Endometrial microvascular endothelial cells (primary cell): ENCODE results near the gene SNX8. TPM values are rescaled to one million over a fixed set of nuclear protein-coding genes. Genes with fewer than 3 reads are reported as not detected.

Experiments
- in situ Hi-C: cut with HindIII; loops from 2 replicates; pipeline ENCODE4 v1.10.0; 2017; ENCODE audit warnings: low sequenced_read_pairs, low pct_unique_long_range_greater_than_20kb; ENCODE audit errors: inconsistent ontology term
- total RNA-seq: library from RNA; depleted of rRNA; stranded (reverse); fragments of >200 nt; gene quantifications from one replicate; pipeline ENCODE4 v1.2.3, GENCODE V29; 2015; ENCODE audit errors: inconsistent ontology term

The SNX8 gene
- total RNA-seq, 1 donor from 2014 or later: 23.9 TPM

GRCh38 chr7:2253525-2254244 lies 60.6 kb downstream of the SNX8 start:
- in situ Hi-C loops: no loop called here

DNA sequence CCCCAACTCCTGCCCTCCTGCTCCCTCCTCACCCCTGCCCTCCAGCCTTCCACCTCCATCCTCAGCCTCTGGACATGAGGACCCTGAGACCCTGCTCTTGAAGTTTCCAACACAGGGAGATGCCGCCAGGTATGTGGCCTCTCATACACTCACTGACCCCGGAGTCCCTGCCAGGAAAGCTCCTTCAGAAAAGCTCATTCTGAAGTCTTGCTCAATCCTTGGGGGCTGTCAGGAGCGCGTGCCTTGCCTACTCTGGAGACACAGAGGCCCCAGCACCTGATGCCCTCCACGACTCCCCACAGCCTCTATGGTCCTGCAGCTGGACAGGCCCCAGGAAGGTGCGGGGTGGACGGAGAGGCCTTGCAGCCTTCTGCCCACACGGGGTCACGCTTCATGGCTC lies 61.2 kb downstream of the SNX8 start:
- in situ Hi-C loops: no loop called here

- in situ Hi-C loops: no loop called here
Measured at GRCh38 chr7:2251841-2252771, 62.1 kb downstream of the SNX8 start.

DNA sequence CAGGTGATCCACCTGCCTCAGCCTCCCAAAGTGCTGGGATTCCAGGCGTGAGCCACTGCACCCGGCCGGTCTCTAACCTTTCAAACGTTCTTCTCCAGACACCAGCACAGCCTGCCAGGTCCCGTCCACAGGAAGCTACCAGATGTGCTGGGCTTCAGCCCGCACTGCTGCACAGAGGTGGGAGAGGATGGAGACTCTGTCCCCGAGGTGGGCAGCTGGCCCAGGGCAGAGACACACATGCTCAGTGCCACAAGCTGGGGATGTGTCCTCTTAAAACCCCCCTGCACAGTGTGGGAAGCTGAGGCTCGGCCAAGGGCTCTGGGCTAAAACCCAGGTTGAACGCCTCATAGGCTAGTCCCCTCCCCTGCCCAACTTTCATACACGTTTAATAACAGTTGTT lies 62.9 kb downstream of the SNX8 start:
- in situ Hi-C loops: no loop called here

GRCh38 chr7:2249744-2250323 lies 64.4 kb downstream of the SNX8 start:
- in situ Hi-C loops: no loop called here

DNA sequence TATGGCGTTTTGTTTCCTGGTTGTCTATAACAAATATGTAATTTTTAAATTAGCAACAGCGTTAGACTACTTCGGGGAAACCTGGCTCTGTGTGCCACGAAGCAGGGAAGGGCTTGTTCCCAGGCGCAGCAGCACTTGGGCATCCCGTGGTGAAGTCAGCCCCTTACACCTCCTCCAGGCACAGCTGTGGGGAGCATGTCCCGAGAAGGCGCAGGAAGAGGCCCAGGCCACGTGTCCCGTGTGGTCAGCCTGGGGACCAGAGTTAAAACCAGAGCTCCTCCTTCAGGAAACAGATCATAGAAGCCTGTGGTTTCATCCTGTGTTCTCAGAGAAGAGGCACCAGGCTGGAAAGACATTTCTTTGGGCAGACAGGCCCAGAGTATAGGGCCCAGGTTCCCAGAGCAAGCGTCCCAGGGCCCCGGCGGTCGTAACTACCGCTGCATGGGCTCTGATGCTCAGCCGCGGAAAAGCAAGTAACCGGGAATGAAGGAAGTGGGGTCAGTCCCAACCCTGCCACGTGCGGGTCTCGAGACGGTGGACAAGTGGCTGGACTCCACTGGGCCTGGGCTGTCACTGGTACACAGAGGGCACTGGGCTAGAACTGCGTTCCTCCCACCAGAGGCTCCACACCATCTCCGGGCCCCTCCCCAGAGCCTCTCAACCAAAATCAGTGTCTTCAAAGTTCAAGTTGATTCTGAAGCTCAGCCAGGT lies 65.1 kb downstream of the SNX8 start:
- in situ Hi-C loops: no loop called here

GRCh38 chr7:2247141-2247995 lies 66.9 kb downstream of the SNX8 start:
- in situ Hi-C loops: no loop called here

- in situ Hi-C loops: no loop called here
Measured at GRCh38 chr7:2245883-2246675, 68.2 kb downstream of the SNX8 start.

- in situ Hi-C loops: no loop called here
Measured at GRCh38 chr7:2244404-2244995, 69.7 kb downstream of the SNX8 start.

DNA sequence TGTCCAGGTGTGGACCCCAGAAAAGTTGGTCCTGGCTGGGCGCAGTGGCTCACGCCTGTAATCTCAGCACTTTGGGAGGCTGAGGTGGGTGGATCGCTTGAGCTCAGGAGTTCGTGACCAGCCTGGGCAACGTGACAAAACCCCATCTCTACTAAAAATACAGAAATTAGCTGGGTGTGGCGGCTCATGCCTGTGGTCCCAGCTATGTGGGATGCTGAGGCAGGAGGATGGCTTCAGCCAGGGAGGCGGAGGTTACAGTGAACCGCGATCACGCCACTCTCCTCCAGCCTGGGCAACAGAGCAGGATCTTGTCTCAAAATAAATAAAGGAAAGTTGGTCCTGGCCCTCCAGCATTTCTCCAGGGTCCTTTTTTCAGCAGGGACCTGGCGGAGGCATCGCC lies 70.8 kb downstream of the SNX8 start:
- in situ Hi-C loops: no loop called here

DNA sequence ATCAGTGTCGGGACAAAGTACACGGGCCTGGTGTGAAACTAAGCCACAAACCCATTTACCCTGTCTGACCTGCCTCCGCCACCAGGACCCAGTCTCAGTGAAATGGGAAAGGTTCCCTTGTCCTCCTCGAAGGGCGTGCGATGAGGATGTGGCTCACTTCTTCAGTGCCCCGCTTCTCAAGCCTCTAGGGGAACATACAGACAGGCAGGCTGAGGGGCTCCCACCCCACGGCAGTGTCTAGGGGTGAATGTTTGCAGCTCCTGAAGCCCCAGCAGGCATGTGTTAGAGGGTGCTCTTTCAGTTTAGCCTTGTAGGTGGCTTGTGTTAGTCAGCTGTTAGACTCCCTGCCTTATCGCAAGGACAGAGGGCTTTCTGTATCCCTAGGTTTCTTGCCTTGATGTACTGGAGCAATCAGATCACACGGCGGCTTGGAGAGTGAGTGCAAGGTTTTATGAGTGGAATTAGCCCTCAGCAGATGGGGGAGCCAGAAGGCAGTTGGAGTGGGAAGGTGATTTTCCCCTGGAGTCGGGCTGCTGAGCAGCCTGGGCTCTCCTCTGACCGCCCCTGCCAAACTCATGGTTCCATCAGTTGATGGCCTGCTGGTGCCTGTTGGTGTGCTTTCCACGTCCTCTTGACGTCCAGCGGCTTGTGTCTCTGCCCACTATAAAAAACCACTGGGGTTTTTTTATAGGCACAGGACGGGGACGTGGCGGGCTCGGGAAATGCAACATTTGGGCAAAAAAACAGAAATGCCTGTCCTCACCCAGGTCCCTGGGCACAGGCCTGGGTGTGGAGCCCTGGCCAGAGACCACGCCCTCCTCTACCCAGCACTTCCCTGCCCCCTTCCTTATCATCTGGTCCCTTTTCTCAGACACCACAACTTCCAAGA lies 71.5 kb downstream of the SNX8 start:
- in situ Hi-C loops: no loop called here

GRCh38 chr7:2241580-2242540 lies 72.4 kb downstream of the SNX8 start, which contains the start of the genes MRM2 and NUDT1:
Gene MRM2, minus strand, starts transcription at chr7:2242205. Its CDS starts 36 bp downstream, at chr7:2242169.
Gene NUDT1, plus strand, starts transcription at chr7:2242226. Its CDS starts 2,349 bp downstream, at chr7:2244575.
- in situ Hi-C loops: no loop called here

DNA sequence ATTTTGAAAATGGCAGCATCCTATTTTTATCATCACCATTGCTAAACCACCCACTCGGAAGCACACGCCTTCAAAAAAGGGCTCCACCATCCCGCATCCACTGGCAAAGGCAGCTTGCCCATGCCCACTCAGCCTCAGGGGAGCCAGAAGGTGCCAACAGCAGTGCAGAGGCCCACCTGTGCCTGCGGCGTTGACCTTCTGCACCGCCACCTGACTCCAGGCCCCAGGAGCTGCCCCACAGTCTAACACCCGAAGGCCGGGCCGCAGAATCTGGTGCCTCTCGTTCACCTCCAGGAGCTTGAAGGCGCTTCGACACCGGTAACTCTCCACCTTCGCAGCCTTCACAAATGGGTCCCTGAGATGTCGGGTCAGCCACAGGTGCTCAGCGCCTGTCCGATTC lies 75.0 kb downstream of the SNX8 start:
- in situ Hi-C loops: no loop called here

DNA sequence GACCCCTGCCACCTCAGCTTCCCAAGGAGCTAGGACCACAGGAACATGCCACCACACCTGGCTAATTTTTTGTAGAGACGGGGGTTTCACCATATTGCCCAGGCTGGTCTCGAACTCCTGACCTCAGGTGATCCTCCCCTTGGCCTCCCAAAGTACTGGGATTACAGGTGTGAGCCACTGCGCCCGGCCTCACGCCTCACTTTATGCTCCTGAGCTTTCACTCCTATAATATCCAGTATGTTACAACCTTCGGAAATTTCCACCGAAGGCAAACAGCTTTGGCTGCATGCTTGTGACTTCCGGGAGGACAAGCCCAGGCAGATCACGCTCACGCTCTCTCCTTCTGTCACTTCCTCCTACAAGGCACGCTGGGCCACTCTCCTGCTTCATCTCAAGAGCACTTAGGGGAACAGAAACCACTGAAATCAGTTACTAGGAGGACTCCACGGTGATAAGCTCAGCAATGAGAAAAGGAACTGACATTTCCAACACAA lies 77.1 kb downstream of the SNX8 start:
- in situ Hi-C loops: no loop called here

- in situ Hi-C loops: no loop called here
Measured at GRCh38 chr7:2233926-2234325, 80.3 kb downstream of the SNX8 start.
